Measurements from ENCODE around the gene HMGA1. TPM values are rescaled to one million over a fixed set of nuclear protein-coding genes. Genes with fewer than 3 reads are reported as not detected.
"Not testable (repeated sequence)": the region's sequence is repeated elsewhere in the genome, so short reads cannot be mapped to it uniquely, and the experiment has no call there.

The HMGA1 gene
- total RNA-seq, 1 experiment from 2014 or later: 117 TPM

DNA sequence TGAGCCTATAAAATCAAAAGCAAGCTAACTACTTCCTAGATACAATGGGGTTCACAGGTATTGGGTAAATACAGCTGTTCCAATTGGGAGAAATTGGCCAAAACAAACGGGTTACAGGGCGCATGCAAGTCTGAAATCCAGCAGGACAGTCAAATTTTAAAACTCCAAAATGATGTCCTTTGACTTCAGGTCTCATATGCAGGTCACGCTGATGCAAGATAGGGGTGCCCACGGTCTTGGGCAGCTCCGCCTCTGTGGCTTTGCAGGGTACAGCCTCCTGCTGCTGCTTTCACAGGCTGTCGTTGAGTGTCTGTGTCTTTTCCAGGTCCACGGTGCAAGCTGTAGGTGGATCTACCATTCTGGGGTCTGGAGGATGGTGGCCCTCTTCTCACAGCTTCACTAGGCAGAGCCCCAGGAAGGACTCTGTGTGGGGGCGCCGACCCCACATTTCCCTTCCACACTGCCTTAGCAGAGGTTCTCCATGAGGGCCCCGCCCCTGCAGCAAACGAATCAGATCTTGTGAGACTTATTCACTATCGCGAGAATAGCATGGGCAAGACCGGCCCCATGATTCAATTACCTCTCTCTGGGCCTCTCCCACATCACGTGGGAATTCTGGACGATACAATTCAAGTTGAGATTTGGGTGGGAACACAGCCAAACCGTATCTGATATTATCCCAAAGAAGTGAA is 24.0 kb downstream of the HMGA1 start:
- no peak for DNase-seq (ENCODE audit: low spot score)

DNA sequence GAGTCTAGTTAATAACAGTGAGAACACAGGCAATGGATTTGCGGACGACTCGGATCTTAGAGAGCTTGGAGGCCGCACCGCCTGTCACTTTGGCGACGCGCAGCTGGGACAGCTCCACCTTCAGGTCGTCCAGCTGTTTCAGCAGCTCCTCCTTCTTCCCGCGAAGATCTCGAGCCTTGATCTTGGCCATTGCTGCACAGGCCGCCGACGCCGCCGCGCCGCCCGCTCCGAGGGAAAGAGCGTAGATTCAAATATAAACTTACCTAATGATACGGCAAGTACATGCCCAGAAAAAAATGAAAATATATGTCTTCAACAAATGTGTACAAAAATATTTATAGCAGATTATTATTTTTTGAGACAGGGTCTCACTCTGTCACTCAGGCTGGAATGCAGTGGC is 26.8 kb downstream of the HMGA1 start:
- DNase-seq (ENCODE audit: low spot score): not testable (repeated sequence)

DNA sequence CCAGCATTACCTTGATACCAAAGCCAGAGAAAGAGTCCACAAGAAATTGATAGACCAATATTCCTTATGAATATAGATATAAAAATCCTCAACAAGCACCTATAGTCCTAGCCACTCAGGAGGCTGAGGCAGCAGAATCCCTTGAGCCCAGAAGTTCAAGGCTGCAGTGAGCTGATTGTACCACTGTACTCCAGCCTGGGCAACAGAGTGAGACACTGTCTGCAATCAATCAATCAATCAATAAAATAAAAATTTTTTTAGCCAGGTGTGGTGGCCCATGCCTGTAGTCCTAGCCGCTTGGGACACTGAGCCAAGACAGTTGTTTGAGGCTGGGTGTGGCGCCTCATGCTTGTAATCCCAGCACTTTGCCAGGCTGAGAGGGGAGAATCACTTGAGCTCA is 31.1 kb downstream of the HMGA1 start:
- no peak for DNase-seq (ENCODE audit: low spot score)

DNA sequence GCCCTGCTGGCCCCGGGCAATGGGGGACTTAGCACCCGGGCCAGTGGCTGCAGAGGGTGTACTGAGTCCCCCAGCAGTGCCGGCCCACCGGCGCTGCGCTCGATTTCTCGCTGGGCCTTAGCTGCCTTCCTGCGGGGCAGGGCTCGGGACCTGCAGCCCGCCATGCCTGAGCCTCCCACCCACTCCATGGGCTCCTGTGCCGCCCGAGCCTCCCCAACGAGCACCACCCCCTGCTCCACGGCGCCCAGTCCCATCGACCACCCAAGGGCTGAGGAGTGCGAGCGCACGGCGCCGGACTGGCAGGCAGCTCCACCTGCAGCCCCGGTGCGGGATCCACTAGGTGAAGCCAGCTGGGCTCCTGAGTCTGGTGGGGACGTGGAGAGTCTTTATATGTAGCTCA is 32.5 kb downstream of the HMGA1 start:
- not testable (repeated sequence) for DNase-seq (ENCODE audit: low spot score)

DNA sequence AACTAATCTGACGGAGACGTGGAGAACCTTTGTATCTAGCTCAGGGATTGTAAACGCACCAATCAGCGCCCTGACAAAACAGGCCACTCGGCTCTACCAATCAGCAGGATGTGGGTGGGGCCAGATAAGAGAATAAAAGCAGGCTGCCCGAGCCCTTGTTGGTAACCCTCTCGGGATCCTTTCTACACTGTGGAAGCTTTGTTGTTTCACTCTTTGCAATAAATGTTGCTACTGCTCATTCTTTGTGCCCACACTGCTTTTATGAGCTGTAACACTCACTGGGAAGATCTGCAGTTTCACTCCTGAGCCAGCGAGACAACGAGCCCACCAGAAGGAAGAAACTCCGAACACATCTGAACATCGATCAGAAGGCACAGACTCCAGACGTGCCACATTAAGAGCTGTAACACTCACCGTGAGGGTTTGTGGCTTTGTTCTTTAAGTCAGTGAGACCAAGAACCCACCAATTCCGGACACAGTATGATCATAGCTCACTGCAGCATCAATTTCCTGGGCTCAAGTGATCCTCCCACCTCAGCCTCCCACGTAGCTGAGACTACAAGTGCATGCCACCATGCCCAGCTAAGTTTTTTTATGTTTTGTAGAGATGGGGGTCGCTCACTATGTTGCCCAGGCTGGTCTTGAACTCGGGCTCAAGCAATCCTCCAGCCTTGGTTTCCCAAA is 33.1 kb downstream of the HMGA1 start:
- DNase-seq (ENCODE audit: low spot score): not testable (repeated sequence)

DNA sequence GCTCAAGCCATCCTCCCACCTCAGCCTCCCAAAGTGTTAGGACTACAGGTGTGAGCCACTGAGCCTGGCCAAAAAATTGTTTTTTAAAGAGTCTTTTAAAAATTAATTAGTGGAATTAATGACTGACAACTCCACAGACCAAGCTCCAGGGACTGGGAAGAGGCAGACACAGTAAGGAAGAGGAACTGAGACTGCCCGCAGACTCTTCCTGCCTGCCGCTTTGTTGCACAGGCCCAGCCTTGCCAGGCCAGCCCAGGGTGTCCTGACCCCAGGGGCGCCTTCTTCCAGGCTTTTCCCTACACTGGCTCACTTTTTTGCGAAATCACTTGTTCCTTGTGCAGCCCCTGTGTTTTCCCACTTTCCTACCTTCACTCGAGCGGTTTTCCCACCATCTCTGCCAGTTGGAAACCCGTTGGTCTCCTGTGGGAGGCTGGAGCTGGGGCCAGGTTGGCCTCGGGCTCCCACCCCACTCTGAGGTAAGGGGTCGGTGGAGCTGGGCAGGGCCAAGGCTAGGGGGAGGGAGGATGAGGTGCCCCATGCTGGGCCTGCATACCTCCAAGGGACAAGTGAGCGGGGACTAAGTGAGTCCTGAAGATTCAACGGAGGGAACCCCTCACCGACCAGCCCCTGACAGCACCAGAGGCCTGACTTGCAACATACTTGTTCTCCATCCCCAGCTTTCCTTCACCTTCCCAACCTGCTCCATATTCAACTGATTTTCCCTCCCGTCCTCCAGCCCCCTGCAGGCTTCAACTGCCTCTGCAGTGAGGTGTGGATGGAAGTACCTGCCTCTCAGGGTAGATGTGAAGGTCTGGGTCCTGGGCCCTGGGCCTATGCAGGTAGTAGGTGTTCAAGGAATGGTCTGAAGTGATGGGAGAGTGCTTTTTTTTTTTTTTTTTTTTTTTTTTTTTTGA is 35.6 kb downstream of the HMGA1 start:
- DNase-seq (ENCODE audit: low spot score): no peak

DNA sequence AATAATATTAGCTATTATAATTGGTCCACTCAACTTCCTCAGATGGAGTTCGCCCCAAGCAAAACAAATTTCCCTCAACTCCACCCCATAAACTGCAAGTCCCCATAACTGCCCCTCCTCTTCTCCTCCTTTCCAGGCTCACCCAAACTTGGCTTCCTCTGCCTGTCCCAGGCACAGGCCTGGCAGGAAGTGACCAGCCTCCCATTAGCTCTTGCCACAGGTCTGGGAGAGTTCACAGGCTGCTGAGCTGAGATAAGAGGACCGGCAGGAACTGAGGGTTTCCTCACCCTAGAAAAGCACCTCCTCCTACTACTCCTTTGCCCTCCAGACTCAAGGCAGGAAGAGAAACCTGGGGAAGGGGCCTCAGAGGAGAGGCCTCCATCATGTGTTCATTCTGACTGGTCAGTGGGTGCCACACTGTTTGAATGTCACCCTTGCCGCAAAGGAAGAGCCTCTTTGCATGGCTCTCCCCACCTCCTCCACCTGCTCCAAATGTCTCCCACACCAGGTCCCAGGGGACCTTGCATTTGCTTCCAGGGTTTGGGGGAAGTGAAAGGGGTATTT is 36.7 kb downstream of the HMGA1 start:
- no peak for DNase-seq (ENCODE audit: low spot score)

DNA sequence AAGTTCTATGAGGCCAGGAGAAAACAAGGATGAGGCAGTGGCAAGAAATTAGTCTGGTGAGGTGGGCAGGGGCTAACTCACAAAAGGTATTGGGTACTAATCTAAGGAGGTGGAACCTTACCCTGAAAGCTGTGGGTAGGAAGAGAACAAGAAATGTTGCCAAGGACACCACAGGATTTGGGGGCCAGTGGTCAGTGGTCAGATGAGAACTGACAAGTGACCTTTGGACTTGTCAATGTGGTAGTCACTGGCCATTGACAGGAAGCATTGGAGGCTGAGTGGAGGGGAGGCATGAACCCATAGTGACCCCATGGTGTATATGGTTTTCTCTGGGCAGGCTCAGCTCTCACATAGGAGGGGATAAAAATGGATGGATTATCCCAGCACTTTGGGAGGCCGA is 37.5 kb downstream of the HMGA1 start:
- no peak for DNase-seq (ENCODE audit: low spot score)

DNA sequence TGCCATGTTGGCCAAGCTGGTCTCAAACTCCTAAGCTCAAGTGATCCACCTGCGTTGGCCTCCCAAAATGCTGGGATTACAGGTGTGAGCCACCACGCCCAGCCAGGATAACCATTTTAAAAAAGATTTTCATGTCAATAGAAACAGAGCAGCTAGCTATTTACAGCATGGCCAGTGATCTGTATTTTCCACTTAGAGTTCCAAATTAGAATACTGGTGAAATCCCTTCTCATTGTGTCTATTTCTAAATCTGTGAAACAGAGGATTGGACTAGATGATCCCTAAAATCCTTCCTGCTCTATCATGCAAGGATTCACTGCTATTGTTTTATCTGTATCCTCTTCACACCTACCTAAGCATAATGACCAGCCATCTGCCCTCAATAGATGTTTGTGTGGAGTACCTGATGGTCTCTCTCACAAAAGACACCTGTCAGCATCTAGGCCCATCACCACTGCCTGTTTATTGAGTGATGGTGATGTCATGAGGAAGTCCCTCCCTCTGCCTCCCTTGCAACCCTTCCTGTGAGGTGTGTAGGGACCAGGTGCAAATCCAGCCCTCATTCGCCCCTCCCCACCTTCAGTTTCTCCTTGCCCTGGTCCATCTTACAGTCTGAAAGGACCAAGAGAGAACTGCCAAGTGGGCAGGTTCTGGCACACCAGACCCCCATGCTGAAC is 38.6 kb downstream of the HMGA1 start:
- no peak for DNase-seq (ENCODE audit: low spot score)

DNA sequence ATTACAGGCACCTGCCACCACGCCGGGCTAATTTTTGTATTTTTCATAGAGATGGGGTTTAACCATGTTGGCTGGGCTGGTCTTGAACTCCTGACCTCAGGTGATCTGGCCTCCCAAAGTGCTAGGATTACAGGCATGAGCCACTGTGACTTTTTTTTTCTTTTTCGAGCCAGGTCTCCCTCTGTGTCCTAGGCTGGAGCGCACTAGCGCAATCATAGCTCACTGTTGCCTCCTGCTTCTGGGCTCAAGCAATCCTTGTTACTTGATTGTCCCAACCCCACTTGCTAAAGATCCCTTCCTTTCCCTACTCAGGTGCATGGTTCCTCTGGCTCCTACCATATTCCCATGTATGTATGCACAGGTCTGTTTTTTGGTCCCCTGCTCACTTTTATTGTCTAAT is 39.5 kb downstream of the HMGA1 start:
- DNase-seq (ENCODE audit: low spot score): no peak

DNA sequence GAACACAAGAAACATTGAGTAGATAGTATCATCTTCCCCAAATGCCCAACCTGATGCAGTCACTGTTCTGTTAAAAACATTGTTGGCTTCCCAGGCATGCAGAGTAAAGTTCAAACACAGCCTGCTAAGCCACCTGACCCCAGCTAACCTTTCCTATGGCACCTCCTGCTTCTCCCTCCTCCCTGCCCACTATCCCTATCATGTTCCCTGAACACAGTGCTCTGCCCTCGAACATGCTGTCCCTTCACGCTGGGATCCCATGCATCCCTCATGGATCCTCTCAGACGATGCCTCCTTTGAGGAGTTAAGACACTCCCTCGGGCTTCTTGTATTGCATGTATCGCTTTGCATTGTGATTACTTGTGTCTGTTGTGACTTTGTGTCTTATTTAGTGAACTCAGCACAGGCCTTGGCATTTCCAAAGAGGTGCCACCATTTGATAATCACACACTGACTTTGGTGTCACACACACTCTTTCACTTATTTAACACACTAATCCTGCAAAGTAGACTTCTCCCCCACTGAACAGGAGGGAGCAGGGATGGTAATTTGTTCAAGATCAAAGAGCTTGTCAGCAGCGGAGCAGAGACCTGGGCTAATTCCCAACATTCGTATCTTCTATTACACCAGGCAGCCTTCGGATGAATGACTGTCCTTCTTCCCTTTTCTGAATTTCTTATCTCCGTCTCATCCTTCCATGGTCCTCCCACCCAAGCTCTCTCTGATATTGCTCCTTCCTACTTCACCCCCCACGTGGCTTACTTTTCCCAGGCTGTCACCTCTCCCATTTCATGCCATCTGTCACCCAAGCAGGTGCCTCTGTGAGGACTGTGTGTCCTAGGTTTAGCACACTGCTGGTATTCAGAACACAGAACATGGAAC is 40.4 kb downstream of the HMGA1 start:
- DNase-seq (ENCODE audit: low spot score): no peak

DNA sequence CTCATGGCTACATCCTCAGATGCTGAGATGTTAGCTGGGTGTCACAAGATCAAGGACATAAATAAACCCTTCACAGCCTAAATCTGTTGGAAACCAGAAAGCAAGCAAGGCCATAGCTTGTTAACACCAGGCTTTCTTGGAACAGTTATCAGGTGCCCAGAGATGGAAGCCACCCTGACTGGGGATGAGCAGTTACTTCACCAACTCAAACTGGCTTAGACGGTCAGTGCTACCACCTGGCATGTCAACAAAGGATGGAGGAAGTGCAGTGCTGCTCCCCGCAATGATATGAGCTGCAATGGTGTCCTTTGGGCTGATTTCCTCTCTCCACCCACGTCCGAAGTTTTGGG is 41.1 kb downstream of the HMGA1 start:
- no peak for DNase-seq (ENCODE audit: low spot score)

DNA sequence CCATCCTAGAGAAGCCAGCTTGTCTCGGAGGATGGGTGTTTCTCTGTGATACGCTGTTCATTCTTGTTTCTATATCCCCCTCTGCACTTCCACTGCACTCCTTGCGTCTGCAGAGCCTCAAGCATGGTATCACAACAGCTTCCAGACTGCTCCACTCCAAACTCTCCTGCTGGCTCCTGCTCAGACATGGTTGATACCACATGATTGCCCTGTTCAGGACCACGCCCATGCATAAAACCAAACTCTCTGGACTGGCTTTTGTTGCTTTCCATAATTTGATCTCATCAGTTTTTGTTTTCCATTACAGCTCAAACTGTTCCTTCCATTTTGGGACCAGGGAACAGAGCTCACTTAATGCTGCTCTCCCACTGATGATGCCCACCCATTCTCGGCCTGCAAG is 42.2 kb downstream of the HMGA1 start:
- DNase-seq (ENCODE audit: low spot score): no peak

DNA sequence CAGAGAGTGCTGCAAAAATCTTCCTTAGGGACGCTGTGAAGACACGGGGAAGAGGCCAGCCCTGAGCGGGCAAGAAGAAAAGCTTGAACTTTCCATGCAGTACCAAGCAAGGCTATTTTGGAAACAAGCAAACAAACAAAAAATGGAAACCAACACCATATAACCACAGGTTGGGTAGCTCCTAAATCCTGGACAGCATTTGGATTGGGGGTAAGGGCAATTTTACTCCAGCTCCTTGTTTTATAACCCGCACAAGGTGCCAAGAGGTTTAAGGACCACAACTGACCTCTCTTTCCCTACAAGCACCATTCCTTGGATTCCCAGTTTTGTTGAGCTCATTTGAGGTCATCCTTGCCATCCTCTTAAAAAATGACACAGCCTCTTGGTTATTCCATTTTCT is 43.5 kb downstream of the HMGA1 start:
- no peak for DNase-seq (ENCODE audit: low spot score)

DNA sequence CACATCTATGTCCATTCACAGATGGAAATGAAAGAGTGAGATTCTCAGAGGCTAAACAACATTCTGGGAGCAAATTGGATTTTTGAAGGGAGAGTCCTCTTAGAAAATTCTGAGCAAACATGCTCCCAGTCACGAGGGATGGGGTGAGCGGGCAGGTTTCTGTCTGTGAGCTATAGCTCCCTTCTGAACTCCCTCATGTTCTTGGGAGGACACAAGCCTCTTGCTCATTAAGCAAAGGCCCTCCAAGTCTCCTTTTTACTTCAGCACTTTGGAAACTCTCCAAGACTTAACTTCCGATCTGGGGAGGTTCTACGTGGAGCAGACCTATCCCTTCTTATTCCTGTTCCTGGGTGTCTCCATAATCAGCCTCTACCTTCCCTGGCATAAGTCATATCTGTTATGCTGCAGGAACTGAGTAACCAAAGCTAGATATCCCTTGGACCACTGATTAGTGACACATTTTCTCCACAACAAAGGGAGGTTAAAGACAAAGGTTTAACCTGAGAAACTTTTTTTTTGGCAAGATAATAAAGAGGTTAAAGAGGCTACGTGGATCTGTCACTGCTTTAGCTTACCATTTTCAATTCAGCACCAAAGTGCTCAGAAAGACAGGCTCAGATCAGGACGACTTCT is 45.1 kb downstream of the HMGA1 start:
- DNase-seq (ENCODE audit: low spot score): no peak

DNA sequence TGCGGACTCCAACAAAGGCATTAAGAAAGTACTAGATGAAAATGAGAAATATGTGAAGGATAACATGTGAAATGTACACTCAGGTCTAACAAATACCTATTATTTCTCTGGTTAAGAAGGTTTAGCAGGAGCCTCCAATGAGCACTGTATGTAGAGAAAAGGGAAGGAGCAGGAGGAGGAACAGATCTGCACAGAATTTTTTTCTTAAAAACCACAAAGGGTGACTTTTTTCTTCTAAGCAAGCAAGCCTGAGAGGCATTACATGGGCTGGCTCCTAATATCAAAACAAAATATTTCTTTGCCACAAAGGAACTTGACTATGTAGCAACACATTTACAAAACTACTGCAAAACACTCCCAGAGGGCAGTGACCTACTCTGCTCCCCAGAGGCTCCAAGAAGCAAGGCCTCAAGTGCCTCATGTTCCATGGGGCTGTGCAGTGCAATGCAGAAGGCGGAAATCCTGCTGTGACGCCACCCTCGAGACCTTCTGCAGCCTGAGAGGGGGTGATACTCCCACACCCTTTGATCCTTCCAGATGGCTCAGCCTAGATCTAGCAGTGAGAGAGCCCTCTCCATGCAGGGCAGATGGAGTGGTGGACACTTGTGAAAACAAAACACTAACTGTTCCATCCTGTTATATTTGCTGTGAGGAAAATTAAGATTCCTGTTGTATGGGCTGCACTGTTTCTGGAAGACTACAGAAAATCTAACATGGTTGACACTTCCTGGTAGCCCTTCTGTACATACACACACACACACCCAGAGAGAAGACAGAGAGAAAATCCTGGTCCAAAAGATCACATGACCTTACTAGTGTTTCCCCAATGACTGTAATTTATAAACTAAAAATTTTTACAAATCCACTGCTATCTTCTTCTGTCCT is 48.1 kb downstream of the HMGA1 start:
- DNase-seq (ENCODE audit: low spot score): peak; percentile 17

DNA sequence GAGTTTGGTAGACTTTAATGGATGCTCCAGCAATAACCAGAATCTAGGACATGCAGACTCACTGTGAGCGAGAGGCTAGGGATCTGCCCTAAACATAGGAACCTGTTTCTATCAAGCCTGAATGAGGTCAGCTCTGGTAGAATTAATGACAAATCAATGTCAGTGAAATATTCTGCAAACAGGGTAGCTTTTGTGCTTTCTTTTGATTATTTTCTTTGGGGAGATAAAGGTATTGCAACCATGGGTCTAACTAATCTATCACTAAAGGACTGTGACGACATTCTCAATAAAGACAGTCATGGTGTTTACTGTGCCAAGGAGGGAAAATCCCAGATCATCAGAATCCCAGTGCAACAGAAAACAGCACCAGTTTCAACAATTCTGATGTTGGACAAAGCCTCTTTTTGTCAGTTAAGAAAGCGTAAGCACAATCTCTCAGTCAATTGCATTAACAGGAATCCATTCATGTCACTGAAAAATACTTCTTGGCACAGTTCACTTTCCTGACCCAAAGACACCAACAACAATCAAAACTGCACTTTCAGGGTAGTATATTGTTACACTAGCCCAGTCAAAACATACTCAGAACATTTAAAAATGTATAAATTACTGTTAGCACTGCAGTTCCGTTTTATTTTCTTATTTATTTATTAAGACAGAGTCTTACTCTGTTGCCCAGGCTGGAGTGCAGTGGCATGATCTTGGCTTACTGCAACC is 48.9 kb downstream of the HMGA1 start:
- DNase-seq (ENCODE audit: low spot score): no peak

DNA sequence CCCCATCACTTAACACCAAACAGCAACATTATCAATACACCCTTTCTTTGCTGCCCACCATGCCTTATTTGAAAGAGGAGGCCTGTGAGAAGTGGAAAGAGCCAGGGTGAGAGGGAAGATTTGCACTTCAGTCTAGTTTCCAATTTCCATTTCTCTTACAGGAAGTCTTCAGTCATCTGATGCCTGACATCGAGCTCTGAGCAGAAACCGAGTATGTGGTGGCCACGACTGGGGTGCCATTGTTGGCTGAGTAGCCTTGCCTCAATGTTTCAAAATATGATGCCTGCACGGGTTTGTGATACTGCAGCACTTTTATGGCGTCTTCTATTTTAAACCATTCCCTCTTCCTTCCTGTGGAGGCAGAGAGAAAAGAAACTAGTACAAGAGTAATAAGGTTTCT is 51.9 kb downstream of the HMGA1 start:
- no peak for DNase-seq (ENCODE audit: low spot score)

DNA sequence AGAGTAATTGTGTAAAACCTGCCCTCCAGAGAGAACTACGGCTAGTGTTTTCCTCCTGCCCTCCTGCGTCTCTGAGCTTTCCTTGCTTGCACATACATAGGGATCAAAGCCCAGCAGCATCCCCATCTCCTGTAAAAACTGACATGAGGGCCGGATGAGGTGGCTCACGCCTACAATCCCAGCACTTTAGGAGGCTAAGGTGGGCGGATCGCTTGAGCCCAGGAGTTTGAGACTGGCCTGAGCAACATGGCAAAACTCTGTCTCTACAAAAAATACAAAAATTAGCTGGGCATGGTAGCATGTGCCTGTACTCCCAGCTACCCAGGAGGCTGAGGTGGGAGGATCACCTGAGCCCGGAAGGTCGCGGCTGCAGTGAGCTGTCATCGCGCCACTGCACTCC is 52.5 kb downstream of the HMGA1 start:
- no peak for DNase-seq (ENCODE audit: low spot score)
